Endothelial cell (in vitro differentiated cells): ENCODE results near the gene RGS7. TPM values are rescaled to one million over a fixed set of nuclear protein-coding genes. Genes with fewer than 3 reads are reported as not detected.

Experiments used
- DNase-seq: peaks from one replicate; pipeline ENCODE4 v3.0.0; 2021; ENCODE audit warnings: low spot score
- H3K27ac Mint-ChIP-seq: one replicate; pipeline ENCODE4 v1.8.0; 2021; ENCODE audit warnings: mixed read lengths, inconsistent platforms; ENCODE audit not compliant: unreplicated experiment
- H3K27me3 Mint-ChIP-seq: one replicate; pipeline ENCODE4 v1.8.0; 2021; ENCODE audit warnings: mild to moderate bottlenecking, moderate library complexity, mixed read lengths, inconsistent platforms; ENCODE audit not compliant: unreplicated experiment
- H3K36me3 Mint-ChIP-seq: one replicate; pipeline ENCODE4 v1.8.0; 2021; ENCODE audit warnings: mild to moderate bottlenecking, low read depth, mixed read lengths, inconsistent platforms; ENCODE audit not compliant: unreplicated experiment
- H3K4me1 Mint-ChIP-seq: one replicate; pipeline ENCODE4 v1.8.0; 2021; ENCODE audit warnings: mild to moderate bottlenecking, mixed read lengths, inconsistent platforms; ENCODE audit not compliant: unreplicated experiment
- H3K4me3 Mint-ChIP-seq: one replicate; pipeline ENCODE4 v1.8.0; 2021; ENCODE audit warnings: mild to moderate bottlenecking, mixed read lengths, inconsistent platforms; ENCODE audit not compliant: unreplicated experiment
- H3K9me3 Mint-ChIP-seq: one replicate; pipeline ENCODE4 v1.8.0; 2021; ENCODE audit warnings: mixed read lengths, inconsistent platforms; ENCODE audit not compliant: unreplicated experiment
- total RNA-seq: library from RNA; stranded (reverse); fragmentation: NEBNext Ultra II Directional; extraction: Animal tissue kit (Norgen Biotek cat#: 25700); gene quantifications from one replicate; pipeline ENCODE4 v1.2.1, GENCODE V29; 2021; ENCODE audit not compliant: unreplicated experiment
- TF ChIP-seq, protein P1 (sequence below): fragments of 200-600 bp; sonication (generic); IDR thresholded peaks from one replicate; pipeline ENCODE4 v1.5.0; 2021; ENCODE audit warnings: antibody characterized with exemption; ENCODE audit not compliant: unreplicated experiment

RGS7 gene
- total RNA-seq, 1 donor from 2014 or later, result 1.4 TPM

DNA sequence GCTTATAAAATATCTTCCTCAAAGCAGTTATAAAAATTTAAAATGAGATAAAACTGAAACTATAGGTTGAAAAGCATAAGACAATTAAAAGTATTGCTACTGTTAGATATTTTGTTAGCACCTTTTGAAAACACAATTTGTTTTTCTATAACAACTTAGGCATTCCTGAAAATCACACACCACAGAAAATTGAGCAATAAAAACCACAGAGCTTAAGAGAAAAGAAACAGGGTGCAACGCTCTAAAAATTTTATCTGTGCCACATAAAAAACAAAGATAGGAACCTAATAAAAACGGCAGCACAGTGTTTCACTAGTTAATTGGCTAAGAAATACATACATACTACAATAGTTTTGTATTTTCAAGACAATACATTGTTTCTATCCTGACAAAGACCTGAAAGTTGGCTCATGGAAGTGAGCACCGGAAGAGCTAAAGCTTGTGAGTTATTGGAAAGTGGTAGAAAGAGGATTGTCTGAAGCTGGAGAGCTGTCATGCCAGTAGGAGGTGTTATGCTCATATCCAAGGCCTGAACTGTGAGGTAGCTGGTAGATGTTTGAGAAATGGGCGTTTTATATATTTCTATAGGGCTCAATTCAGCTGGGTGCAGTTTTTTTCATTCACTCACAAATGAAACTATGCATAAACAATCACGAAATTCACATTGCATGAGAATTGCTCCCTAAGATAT lies 45.8 kb downstream of the RGS7 start:
- TF ChIP-seq, protein P1, sequence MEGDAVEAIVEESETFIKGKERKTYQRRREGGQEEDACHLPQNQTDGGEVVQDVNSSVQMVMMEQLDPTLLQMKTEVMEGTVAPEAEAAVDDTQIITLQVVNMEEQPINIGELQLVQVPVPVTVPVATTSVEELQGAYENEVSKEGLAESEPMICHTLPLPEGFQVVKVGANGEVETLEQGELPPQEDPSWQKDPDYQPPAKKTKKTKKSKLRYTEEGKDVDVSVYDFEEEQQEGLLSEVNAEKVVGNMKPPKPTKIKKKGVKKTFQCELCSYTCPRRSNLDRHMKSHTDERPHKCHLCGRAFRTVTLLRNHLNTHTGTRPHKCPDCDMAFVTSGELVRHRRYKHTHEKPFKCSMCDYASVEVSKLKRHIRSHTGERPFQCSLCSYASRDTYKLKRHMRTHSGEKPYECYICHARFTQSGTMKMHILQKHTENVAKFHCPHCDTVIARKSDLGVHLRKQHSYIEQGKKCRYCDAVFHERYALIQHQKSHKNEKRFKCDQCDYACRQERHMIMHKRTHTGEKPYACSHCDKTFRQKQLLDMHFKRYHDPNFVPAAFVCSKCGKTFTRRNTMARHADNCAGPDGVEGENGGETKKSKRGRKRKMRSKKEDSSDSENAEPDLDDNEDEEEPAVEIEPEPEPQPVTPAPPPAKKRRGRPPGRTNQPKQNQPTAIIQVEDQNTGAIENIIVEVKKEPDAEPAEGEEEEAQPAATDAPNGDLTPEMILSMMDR, result no peak
- Mint-ChIP-seq H3K36me3 (no peaks in the 10 kb centered on the region), H3K4me1 (no peaks in the 10 kb centered on the region), H3K9me3 (no peaks in the 10 kb centered on the region), H3K4me3 (no peak overlapping the region), H3K27me3 (no peaks in the 10 kb centered on the region), H3K27ac (no peak overlapping the region)
- DNase-seq, result no peak

DNA sequence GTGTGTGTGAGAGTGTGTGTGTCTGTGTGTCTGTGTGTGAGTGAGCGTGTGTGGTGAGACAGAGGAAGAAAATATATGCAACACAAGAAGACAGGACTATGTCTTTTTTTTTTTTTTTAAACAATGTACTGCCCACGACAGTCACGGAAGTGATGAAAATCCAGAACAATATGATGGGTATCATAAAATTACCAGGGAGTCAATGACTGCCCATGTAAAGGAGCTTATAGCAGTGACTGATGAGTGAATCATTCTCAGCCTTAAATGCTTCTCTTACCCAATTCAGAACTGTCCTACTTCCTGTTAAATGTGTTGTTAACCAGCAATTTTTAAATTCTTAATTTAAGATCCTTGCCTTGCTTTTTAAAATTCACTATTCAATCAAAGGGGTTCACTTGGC lies 46.6 kb downstream of the RGS7 start:
- H3K9me3 Mint-ChIP-seq, result no peaks in the 10 kb centered on the region
- no peak overlapping the region for H3K4me3 Mint-ChIP-seq
- no peak overlapping the region for H3K27ac Mint-ChIP-seq
- H3K36me3 Mint-ChIP-seq, result no peaks in the 10 kb centered on the region
- H3K4me1 Mint-ChIP-seq, result no peaks in the 10 kb centered on the region
- no peak for DNase-seq
- TF ChIP-seq, protein P1, result no peak
- H3K27me3 Mint-ChIP-seq, result no peaks in the 10 kb centered on the region

DNA sequence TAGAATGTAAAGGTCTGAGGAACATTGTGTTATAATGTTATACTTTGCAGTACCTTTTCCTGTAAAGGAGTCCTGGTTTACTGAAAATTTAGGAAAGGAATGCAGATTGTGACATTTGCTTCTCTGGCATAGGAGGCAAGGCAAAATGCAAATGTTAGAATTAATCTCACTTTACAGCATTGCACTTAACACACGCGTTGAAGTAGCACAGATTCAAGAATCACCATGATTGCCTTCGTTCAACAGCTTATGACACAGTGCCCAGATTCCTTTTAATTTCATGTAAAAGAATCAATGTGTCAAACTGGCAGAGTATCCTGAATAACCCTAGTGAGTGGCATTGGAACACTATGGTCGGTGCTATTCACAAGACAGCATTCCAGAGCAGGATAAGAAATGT lies 47.4 kb downstream of the RGS7 start:
- H3K27me3 Mint-ChIP-seq, result no peaks in the 10 kb centered on the region
- H3K4me3 Mint-ChIP-seq, result no peak overlapping the region
- TF ChIP-seq, protein P1, result no peak
- DNase-seq, result no peak
- H3K27ac Mint-ChIP-seq, result no peak overlapping the region
- H3K9me3 Mint-ChIP-seq, result no peaks in the 10 kb centered on the region
- H3K4me1 Mint-ChIP-seq, result no peaks in the 10 kb centered on the region
- H3K36me3 Mint-ChIP-seq, result no peaks in the 10 kb centered on the region

DNA sequence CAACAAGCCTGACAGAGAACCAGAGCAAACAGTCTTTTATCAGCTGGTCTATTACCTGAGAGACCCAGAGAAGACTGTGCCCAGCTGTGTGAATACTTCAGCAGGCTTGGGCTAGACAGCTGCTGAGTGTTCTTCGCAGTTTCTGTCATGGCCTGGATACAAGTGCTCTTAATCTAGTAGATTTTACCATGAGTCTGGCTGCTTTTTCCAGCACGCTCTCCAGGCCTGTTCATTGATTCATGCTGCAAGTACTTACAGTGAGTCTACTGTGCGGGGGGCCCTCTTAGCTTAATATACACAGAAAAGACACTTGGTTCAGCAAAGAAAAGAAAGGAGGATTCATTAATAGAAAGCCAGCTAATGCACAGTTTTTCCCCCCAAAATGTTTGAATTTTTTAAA lies 48.5 kb downstream of the RGS7 start:
- H3K4me1 Mint-ChIP-seq, result no peaks in the 10 kb centered on the region
- H3K27ac Mint-ChIP-seq, result no peak overlapping the region
- DNase-seq, result no peak
- no peaks in the 10 kb centered on the region for H3K36me3 Mint-ChIP-seq
- H3K9me3 Mint-ChIP-seq, result no peaks in the 10 kb centered on the region
- no peak overlapping the region for H3K4me3 Mint-ChIP-seq
- H3K27me3 Mint-ChIP-seq, result no peaks in the 10 kb centered on the region
- TF ChIP-seq, protein P1, result no peak

DNA sequence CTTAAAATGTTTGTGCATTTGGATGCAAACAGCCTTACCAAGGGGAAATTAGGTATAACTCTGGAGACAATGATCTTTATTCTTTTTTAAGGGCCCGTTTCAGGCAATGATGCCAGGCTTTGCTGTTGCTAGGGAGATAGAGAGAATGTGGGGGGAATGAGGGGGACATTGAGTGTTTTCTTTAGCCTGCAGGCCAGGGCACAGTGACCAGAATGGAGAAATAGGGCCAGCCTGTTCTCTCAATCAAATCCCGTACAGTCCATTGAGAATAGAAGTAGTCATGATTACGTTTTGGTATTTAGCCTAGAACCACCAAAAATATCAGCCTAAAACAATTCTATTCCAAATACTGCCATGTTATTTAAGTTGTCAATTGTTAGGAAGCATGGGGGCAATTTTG lies 49.0 kb downstream of the RGS7 start:
- H3K36me3 Mint-ChIP-seq, result no peaks in the 10 kb centered on the region
- H3K4me1 Mint-ChIP-seq, result no peaks in the 10 kb centered on the region
- no peaks in the 10 kb centered on the region for H3K27me3 Mint-ChIP-seq
- no peak overlapping the region for H3K27ac Mint-ChIP-seq
- DNase-seq, result no peak
- no peaks in the 10 kb centered on the region for H3K9me3 Mint-ChIP-seq
- H3K4me3 Mint-ChIP-seq, result no peak overlapping the region
- TF ChIP-seq, protein P1, result no peak
